Activated CD4-positive, alpha-beta T cell treated with anti-CD3 and anti-CD28 coated beads, Interleukin-2, amount 50 U/mL, for 1 hour (primary cell): ENCODE results near the gene WWTR1.

Experiments used
- DNase-seq: peaks from one replicate; pipeline ENCODE4 v3.0.0-alpha.2; 2020

WWTR1 gene

DNA sequence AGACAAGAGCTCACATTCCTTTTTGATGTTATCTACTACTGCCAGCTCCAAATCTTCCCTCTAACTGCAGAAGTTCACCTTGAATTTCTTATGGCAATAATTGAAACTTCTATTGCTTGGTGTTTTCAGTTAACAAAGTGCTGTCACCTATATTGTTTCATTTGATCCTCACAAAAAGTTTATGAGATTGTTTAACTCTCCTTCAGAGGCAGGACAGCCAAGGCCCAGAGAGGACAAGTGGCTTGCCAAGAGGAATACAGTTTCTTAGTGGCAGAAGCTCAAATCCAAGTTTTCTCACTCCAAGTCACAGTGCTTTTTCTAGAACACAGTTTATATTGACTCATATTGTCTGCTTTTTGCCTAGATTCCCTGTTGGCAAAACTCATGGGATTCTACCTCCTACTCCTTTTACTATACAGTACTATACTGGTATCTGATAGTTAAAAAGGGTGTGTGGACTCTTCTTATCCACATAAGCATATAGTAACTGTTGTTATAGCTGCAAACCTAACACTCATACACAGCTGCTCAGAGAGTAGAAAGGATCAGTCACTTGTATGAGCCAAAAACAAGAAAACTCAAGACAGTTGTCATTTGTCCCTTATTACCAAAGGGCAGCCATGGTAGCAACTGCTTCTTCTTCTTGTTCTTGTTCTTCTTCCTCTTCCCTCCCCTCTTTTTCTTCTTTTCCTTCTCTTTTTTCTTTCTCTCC, 167.4 kb downstream of the WWTR1 start:
- DNase-seq: no peak

GRCh38 chr3:149489060-149489690, 168.7 kb downstream of the WWTR1 start:
- no peak for DNase-seq

DNA sequence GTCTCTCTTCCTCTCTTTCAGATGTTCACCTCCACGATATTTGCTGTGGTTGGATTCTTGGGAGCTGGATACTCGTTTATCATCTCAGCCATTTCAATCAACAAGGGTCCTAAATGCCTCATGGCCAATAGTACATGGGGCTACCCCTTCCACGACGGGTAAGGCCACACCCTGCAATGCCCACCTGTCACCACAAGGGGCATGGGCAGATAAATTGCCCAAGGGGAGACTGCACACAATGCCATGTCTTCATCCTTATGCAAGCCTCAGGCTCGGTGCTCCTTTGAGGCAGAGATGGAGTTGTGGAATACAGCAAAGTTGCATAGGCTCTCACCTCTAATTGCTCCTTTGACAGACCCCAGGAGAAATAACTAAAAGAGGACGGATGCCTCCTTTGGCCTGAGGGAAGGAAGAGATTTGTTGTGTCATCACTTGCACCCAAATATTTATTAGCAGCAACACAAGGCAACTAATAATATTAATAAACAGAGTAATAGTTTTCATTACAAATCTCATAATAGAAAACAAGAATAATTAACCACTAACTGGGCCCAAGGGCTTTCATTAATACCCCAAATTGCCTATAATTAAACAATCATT, 170.1 kb downstream of the WWTR1 start:
- DNase-seq: no peak

DNA sequence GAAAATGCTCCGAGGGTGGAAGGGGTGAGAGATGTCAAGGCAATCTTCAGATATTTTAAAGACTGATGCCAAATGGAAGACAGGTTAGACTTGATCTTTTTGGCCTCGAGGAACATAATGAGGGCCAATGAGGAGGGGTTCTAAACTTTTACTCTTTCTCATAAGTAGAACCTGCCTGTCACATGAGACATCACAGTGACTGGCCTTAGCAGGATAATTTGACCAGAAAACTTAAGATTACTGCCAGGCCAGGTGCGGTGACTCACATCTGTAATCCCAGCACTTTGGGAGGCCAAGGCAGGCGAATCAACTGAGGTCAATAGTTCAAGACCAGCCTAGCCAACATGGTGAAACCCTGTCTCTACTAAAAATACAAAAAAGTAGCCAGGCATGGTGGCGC, 171.1 kb downstream of the WWTR1 start:
- DNase-seq: no peak

DNA sequence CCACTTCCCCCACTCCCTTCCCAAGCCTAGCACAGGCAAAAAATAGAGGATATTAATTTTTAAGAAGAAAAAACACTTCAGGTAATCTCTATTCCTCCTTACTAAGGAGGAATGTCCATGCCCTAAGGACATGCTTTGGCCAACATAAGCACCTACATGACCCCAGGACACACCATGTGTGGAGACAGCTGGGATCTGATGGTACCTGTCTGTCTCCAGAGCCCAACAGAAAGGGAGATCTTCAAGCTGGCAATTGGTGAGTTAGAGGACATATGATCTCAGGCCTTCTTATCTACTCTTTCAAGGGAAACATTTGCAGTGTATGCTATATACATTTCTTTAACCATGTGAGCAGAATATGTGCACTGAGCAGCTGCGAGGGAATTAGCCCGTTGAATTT, 176.3 kb downstream of the WWTR1 start:
- no peak for DNase-seq

GRCh38 chr3:149481056-149481455, 176.8 kb downstream of the WWTR1 start:
- DNase-seq: no peak

GRCh38 chr3:149480326-149481017, 177.4 kb downstream of the WWTR1 start:
- DNase-seq: no peak

DNA sequence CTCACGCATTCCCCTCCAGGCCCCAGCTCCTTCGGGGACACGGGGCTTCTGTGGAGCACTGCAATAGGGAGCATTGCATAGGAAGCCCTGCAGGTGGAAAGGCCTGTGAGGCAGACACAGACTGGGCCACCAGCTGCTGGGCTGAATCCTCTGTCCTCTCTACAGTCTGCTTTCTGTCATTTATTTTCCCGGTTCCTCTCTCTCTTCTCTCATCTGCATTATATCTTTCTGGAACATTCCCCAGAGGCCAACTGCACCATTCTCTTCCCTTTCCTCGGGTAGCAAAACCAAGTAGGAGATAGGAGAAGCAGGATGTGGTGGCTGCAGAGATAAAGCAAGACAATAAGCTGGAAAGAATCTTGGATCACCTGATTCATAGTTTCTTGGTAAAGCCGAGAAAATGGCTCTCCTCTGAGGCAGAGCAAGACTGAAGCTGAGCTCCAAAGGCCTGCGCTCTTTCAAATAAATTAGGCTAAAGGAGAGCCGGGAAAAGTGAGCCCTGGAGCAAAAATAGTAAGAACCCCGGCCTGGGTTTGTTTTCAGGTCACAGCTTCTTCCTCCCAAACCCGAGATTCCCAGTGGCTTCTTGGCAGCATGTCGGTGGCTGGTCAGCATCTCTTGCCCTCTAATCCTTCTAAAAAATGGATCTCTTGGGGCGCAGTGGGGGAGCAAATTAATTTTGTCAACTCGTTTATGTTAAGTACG, 178.1 kb downstream of the WWTR1 start:
- DNase-seq: no peak

GRCh38 chr3:149476225-149476624, 181.6 kb downstream of the WWTR1 start:
- DNase-seq: no peak

DNA sequence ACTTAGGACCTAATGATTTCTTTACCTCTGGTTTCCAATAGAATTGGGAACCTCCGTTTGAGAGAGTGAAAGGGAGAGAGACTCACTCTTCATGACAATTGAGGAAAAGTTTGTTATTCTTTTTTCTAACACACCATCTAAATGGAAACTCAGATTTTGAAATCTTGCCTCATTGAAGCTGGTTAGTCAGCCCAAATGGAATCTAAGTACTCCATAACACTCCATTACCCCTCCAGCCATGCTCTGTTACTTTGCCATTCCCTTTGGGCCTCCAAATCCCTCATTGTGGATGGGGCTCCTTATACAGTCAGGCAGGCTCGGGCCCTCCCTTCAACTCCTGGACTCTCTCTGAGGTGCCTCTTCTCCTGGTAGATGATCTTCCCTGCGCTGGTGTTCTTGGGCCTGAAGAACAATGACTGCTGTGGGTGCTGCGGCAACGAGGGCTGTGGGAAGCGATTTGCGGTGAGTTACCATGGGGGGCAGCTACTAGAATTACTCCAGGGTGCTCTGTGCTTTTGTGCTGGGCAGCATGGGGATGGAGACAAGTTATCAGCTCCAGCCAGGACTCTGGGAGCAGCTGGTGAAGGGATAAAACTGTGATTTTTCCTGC, 182.3 kb downstream of the WWTR1 start:
- no peak for DNase-seq

DNA sequence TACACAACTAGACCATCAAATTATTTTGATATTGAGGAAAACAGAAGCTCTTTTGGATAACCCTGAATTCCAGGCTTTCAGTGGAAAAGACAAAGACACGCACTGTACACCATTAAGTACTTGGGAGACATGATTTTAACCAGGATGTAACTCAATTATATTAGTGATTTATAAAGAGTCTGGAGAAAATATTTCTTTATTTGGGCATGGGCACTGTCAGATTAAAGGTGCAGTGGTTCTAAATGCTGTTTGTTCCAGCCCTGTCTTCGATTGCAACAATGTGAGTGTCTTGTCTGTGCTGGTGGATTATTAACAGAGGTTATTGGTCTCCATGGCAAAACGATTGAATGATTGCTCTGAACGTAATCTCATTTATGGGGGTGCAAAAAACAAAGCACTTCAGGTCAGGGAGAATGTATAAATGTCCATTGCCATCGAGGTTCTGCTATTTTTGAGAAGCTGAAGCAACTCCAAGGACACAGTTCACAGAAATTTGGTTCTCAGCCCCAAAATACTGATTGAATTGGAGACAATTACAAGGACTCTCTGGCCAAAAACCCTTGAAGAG, 183.5 kb downstream of the WWTR1 start, which contains the start of gene TM4SF4:
Gene TM4SF4 (plus strand): TSS at position 448 of the 568 bp plus-strand sequence. CDS start 181 bp downstream, outside the sequence.
- DNase-seq: no peak

GRCh38 chr3:149473357-149474249, 184.2 kb downstream of the WWTR1 start:
- DNase-seq: no peak

- no peak for DNase-seq
These were observed 185.6 kb downstream of the WWTR1 start for GRCh38 chr3:149472030-149472797.

GRCh38 chr3:149470381-149470780, 187.4 kb downstream of the WWTR1 start:
- no peak for DNase-seq

- no peak for DNase-seq
These were observed 189.2 kb downstream of the WWTR1 start for GRCh38 chr3:149468504-149469212.
